ENCODE results near the gene SLC35A5.

GRCh38 chr3:112546216-112546759 is 15.6 kb upstream of the SLC35A5 start:
- TF ChIP-seq REST (IDR thresholded peaks at IDR 0.05): no peak
- TF ChIP-seq CTCF (IDR thresholded peaks at IDR 0.05; ENCODE audit: low read depth, low read length, missing input control): no peak

Measured in liver (tissue), 2 donors.